H1 (cell line): ENCODE measurements around the gene ARL3. TPM values are rescaled to one million over a fixed set of nuclear protein-coding genes. Genes with fewer than 3 reads are reported as not detected.

Experiments
- CTCF ChIA-PET: fragments of 300-600 bp; sonication (Branson Sonifier 250); formaldehyde crosslinking; loops from one replicate; lab custom pipeline; 2021; ENCODE audit not compliant: partially characterized antibody; lab: Charles Lee
- POLR2A ChIA-PET: fragments of 300-600 bp; sonication (Branson Sonifier 250); formaldehyde crosslinking; loops from one replicate; lab custom pipeline; 2021; ENCODE audit warnings: inconsistent platforms; ENCODE audit not compliant: partially characterized antibody; lab: Charles Lee
- DNase-seq, 2 experiments: peaks; one replicate each; pipeline versions ENCODE4 v3.0.0 to v3.0.0-alpha.2; 2010 to 2022; ENCODE audit warnings: low spot score in 2 of 2, low read depth in 1 of 2, mixed read lengths in 1 of 2
- FAIRE-seq: peaks from 2 replicates; lab custom pipeline; 2011; peaks lifted over from hg19 to GRCh38; lab: Jason Lieb, UNC
- H2AFZ ChIP-seq: 2 replicates; pipeline ENCODE4 v1.8.1; 2012; ENCODE audit warnings: low read length, inconsistent platforms
- H2AK5ac ChIP-seq: 2 replicates; pipeline ENCODE4 v1.6.1; 2013; ENCODE audit warnings: low read depth, low read length
- H2BK120ac ChIP-seq: replicated peaks from 2 replicates; pipeline ENCODE3; 2013; ENCODE audit warnings: low read depth, low read length, inconsistent platforms
- H2BK12ac ChIP-seq: 2 replicates; pipeline ENCODE4 v1.6.1; 2013; ENCODE audit warnings: low read depth, low read length
- H2BK15ac ChIP-seq: 2 replicates; pipeline ENCODE4 v1.6.1; 2013; ENCODE audit warnings: low read length
- H2BK20ac ChIP-seq: 2 replicates; pipeline ENCODE4 v1.6.1; 2013; ENCODE audit warnings: low read length
- H2BK5ac ChIP-seq: 2 replicates; pipeline ENCODE4 v1.6.1; 2013; ENCODE audit warnings: low read depth, low read length
- H3K14ac ChIP-seq: 2 replicates; pipeline ENCODE4 v1.6.1; 2013; ENCODE audit warnings: inconsistent platforms; ENCODE audit not compliant: insufficient read length
- H3K18ac ChIP-seq: 2 replicates; pipeline ENCODE4 v1.6.1; 2013; ENCODE audit warnings: low read length; ENCODE audit errors: extremely low read depth
- H3K23ac ChIP-seq: 2 replicates; pipeline ENCODE4 v1.6.1; 2013; ENCODE audit warnings: inconsistent platforms; ENCODE audit not compliant: insufficient read length
- H3K23me2 ChIP-seq: 2 replicates; pipeline ENCODE4 v1.6.1; 2013; ENCODE audit warnings: low read depth, low read length
- H3K27ac ChIP-seq: 2 replicates; pipeline ENCODE4 v1.6.1; 2011; ENCODE audit warnings: low read depth, low read length, inconsistent platforms
- H3K27me3 ChIP-seq, 4 experiments: replicated peaks in 1 of 4; 1 replicate in 1 of 4; 2 replicates in 3 of 4; pipeline versions ENCODE4 v1.6.1 to v1.8.1; 2011 to 2013; ENCODE audit warnings: low read length in 3 of 4, mild to moderate bottlenecking in 3 of 4, inconsistent platforms in 2 of 4, mixed read lengths in 2 of 4, moderate library complexity in 1 of 4; ENCODE audit not compliant: control insufficient read depth in 3 of 4, insufficient read depth in 3 of 4; ENCODE audit errors: extremely low read depth in 1 of 4
- H3K36me3 ChIP-seq, 4 experiments: 2 replicates each; pipeline versions ENCODE4 v1.6.1 to v1.8.1; 2011 to 2013; ENCODE audit warnings: mild to moderate bottlenecking in 4 of 4, low read length in 3 of 4, moderate library complexity in 2 of 4, control low read depth in 1 of 4, inconsistent platforms in 1 of 4; ENCODE audit not compliant: insufficient read depth in 4 of 4, control insufficient read depth in 2 of 4
- H3K4ac ChIP-seq: replicated peaks from 2 replicates; pipeline ENCODE3; 2013; ENCODE audit warnings: low read length, low read depth, mixed read lengths, inconsistent platforms; ENCODE audit not compliant: insufficient read length
- H3K4me1 ChIP-seq, 4 experiments: replicated peaks in 1 of 4; 1 replicate in 1 of 4; 2 replicates in 3 of 4; pipeline versions ENCODE4 v1.6.1 to v1.8.1; 2011 to 2013; ENCODE audit warnings: low read length in 3 of 4, inconsistent platforms in 2 of 4, mixed read lengths in 1 of 4; ENCODE audit not compliant: insufficient read depth in 4 of 4, control insufficient read depth in 3 of 4
- H3K4me2 ChIP-seq, 2 experiments: 2 replicates each; pipeline versions ENCODE4 v1.6.1 to v1.8.1; 2011 to 2013; ENCODE audit warnings: low read depth in 2 of 2, low read length in 2 of 2, control low read depth in 1 of 2, inconsistent platforms in 1 of 2, mild to moderate bottlenecking in 1 of 2; ENCODE audit not compliant: insufficient read depth in 1 of 2
- H3K4me3 ChIP-seq, 4 experiments: fragments of 200-600, 300-600 bp in 1 of 4; sonication (generic), shearing (Covaris generic), sonication (Bioruptor Twin) in 1 of 4; 2 replicates each; pipeline versions ENCODE4 v1.5.1 to v1.8.1; 2011 to 2016; ENCODE audit warnings: low read length in 4 of 4, low read depth in 3 of 4, control low read depth in 2 of 4, inconsistent platforms in 2 of 4, mild to moderate bottlenecking in 2 of 4, mixed read lengths in 1 of 4, moderate library complexity in 1 of 4; ENCODE audit not compliant: insufficient read depth in 2 of 4; ENCODE audit errors: extremely low read depth in 1 of 4
- H3K56ac ChIP-seq: replicated peaks from 2 replicates; pipeline ENCODE3; 2013; ENCODE audit warnings: low read depth, mild to moderate bottlenecking, mixed read lengths, low read length, inconsistent platforms; ENCODE audit not compliant: insufficient read length
- H3K79me1 ChIP-seq: 2 replicates; pipeline ENCODE4 v1.6.1; 2013; ENCODE audit warnings: low read depth, low read length, control low read depth
- H3K79me2 ChIP-seq, 2 experiments: 2 replicates each; pipeline versions ENCODE4 v1.6.1 to v1.8.1; 2012 to 2013; ENCODE audit warnings: low read length in 2 of 2, mild to moderate bottlenecking in 2 of 2, inconsistent platforms in 1 of 2; ENCODE audit not compliant: insufficient read depth in 2 of 2, control insufficient read depth in 1 of 2
- H3K9ac ChIP-seq, 4 experiments: replicated peaks in 1 of 4; 1 replicate in 1 of 4; 2 replicates in 3 of 4; pipeline versions ENCODE4 v1.6.1 to v1.8.1; 2011 to 2013; ENCODE audit warnings: low read depth in 3 of 4, low read length in 3 of 4, control low read depth in 2 of 4, mild to moderate bottlenecking in 2 of 4, moderate library complexity in 2 of 4, inconsistent platforms in 1 of 4; ENCODE audit errors: extremely low read depth in 1 of 4
- H3K9me3 ChIP-seq, 2 experiments: 2 replicates each; pipeline versions ENCODE4 v1.6.1 to v1.8.1; 2012 to 2013; ENCODE audit warnings: mild to moderate bottlenecking in 2 of 2, moderate library complexity in 2 of 2, control low read depth in 1 of 2, inconsistent platforms in 1 of 2, low read depth in 1 of 2, low read length in 1 of 2, mixed read lengths in 1 of 2; ENCODE audit not compliant: insufficient read depth in 2 of 2
- H4K20me1 ChIP-seq, 2 experiments: replicated peaks in 1 of 2; 2 replicates each; pipeline versions ENCODE3 to v1.8.1; 2011 to 2013; ENCODE audit warnings: inconsistent platforms in 2 of 2, low read length in 2 of 2, mild to moderate bottlenecking in 1 of 2; ENCODE audit not compliant: insufficient read depth in 2 of 2, control insufficient read depth in 1 of 2
- H4K5ac ChIP-seq: 2 replicates; pipeline ENCODE4 v1.6.1; 2013; ENCODE audit warnings: low read length, low read depth, mixed read lengths, inconsistent platforms; ENCODE audit not compliant: insufficient read length
- H4K8ac ChIP-seq: 2 replicates; pipeline ENCODE4 v1.8.0; 2013; ENCODE audit warnings: mild to moderate bottlenecking, moderate library complexity, low read length, inconsistent platforms; ENCODE audit not compliant: insufficient read depth; ENCODE audit errors: extremely low read depth
- H4K91ac ChIP-seq: replicated peaks from 2 replicates; pipeline ENCODE3; 2013; ENCODE audit warnings: low read length, mixed read lengths, inconsistent platforms; ENCODE audit not compliant: insufficient read length
- BRCA1 ChIP-seq: IDR thresholded peaks from 2 replicates; pipeline ENCODE4 v1.6.1; 2012; ENCODE audit warnings: low read depth, low read length, improper control_type of control experiment
- CHD2 ChIP-seq: IDR thresholded peaks from 2 replicates; pipeline ENCODE4 v1.6.1; 2012; ENCODE audit warnings: low read length, improper control_type of control experiment
- FOSL1 ChIP-seq: IDR thresholded peaks from 2 replicates; pipeline ENCODE4 v1.6.1; 2011; ENCODE audit warnings: mild to moderate bottlenecking, low read depth, low read length, moderate library complexity; ENCODE audit not compliant: insufficient read depth
- RBBP5 ChIP-seq: IDR thresholded peaks from 2 replicates; pipeline ENCODE4 v1.7.1; 2012; ENCODE audit warnings: low read depth, mild to moderate bottlenecking, inconsistent platforms, low read length, moderate library complexity, borderline replicate concordance
- ZNF274 ChIP-seq: IDR thresholded peaks from 2 replicates; pipeline ENCODE4 v1.7.0; 2012; ENCODE audit warnings: low read length, borderline replicate concordance; ENCODE audit errors: extremely low read depth
- WGBS, 2 experiments: shearing (Covaris generic) in 1 of 2; methylation state at CpG; one replicate each; pipeline versions ENCODE4 v1.1.6 to v1.1.7; 2013 to 2015; ENCODE audit warnings: low lambda C conversion rate in 2 of 2, mixed read lengths in 2 of 2, inconsistent platforms in 1 of 2, low coverage in 1 of 2, missing lambda C conversion rate in 1 of 2; ENCODE audit not compliant: insufficient replicate concordance in 2 of 2, insufficient coverage in 1 of 2, insufficient read length in 1 of 2; ENCODE audit errors: extremely low coverage in 1 of 2, missing lambda C conversion rate in 1 of 2; 5-methylcytosine and 5-hydroxymethylcytosine counted together
- polyA plus RNA-seq, 7 experiments: library from polyadenylated mRNA; depleted of rRNA in 3 of 7; stranded (reverse) in 5 of 7; unstranded in 2 of 7; fragments of >200 nt in 5 of 7; fragments of 200-250 nt in 2 of 7; gene quantifications; 1 replicate in 5 of 7; 2 replicates in 1 of 7; 4 replicates in 1 of 7; pipeline versions ENCODE4 v1.2.1 to v1.2.3, GENCODE V29; 2011 to 2013; ENCODE audit warnings: missing spikeins in 2 of 7, mixed read lengths in 2 of 7
- total RNA-seq: library from RNA; stranded (reverse); fragmentation: NEBNext Ultra II Directional; extraction: Animal tissue kit (Norgen Biotek cat#: 25700); gene quantifications from 2 replicates; pipeline ENCODE4 v1.2.1, GENCODE V29; 2021
- TF ChIP-seq, protein P1 (sequence below): IDR thresholded peaks from 2 replicates; pipeline ENCODE4 v1.6.1; 2012; ENCODE audit warnings: low read length, inconsistent platforms
- TF ChIP-seq, protein P2 (sequence below): IDR thresholded peaks from 2 replicates; pipeline ENCODE4 v1.6.1; 2011; ENCODE audit warnings: low read length, improper control_type of control experiment

The ARL3 gene
- total and polyA plus RNA-seq, 2 of the 8 experiments (the other 6 are each of a cell fraction or from before 2014, with no cell fraction given), result 8.8 to 16.2 TPM

DNA sequence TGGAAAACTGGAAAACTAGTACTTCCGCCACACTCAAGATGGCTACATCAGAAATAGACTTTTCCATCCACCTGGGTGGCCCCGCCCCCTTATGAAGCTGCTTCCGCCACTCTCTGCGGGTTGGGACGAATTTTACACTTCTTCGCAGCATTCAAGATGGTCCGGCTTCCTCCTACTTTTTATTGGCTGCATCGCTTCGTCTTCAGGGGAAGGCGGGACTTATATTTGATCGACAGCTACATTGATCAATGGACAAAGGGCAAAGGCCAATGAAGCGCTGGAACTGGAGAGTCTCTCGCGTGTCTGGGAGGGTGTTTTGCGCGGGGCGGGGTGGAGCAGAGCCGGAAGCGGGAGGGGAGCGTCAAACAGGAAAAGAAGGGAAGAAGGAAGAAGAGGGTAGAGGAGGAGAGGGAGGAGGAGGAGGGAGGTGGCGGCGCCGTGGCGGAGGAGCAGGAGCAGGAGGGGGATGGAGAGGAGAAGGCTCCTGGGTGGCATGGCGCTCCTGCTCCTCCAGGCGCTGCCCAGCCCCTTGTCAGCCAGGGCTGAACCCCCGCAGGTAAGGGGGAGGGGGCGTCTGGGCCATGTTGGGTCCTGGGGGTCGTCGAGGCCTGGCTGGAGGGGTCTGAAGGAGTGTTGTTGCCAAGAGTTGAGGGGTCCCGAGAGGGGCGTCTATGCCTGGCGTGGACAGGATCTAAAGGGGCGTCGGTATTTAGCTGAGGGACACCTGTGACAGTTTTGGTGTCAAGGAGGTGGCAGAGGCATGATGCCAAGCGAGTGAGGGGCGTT, 29.6 kb upstream of the ARL3 start, which contains the start of gene WBP1L:
WBP1L (plus strand) TSS at position 361 of the 786 bp plus-strand sequence; CDS start at position 467, 106 bp downstream.
- DNase-seq (peak; percentile 91 to 96), FAIRE-seq (peak; percentile 94)
- H4K91ac ChIP-seq, result peak within 1 kb of the TSS; percentile 75
- H3K56ac ChIP-seq, result peak within 1 kb of the TSS; percentile 10
- ChIA-PET CTCF (interaction anchor here (0.9 to 2.3 kb wide), 8 partner anchors 9 to 323 kb away, joined by 3 to 11 read pairs (median 4); partner anchors contain the start of gene CNNM2), POLR2A (interaction anchor here (0.6 to 6.5 kb wide), 22 partner anchors 9 to 312 kb away, joined by 3 to 31 read pairs (median 4); partner anchors contain the start of genes ARL3, AS3MT, CUEDC2 and SFXN2)
- H3K79me1 ChIP-seq, result peaks cover 4% of the 10 kb centered on the region
- no peaks in the 10 kb centered on the region for H4K20me1 ChIP-seq
- H3K27ac ChIP-seq, result no peak within 1 kb of the TSS
- no peak within 1 kb of the TSS for H3K14ac ChIP-seq
- no peak within 1 kb of the TSS for H2BK20ac ChIP-seq
- peaks cover 6% of the 10 kb centered on the region for H3K23me2 ChIP-seq
- H2AFZ ChIP-seq, result peak within 1 kb of the TSS; percentile 68
- H3K18ac ChIP-seq, result peak within 1 kb of the TSS; percentile 75
- no peak within 1 kb of the TSS for H3K23ac ChIP-seq
- no peaks in the 10 kb centered on the region for H3K9me3 ChIP-seq
- peak within 1 kb of the TSS; percentile 46 to 76 (median 67) for H3K9ac ChIP-seq
- peak within 1 kb of the TSS; percentile 76 to 92 (median 90) for H3K4me3 ChIP-seq
- peak within 1 kb of the TSS; percentile 54 for H3K4ac ChIP-seq
- peak within 1 kb of the TSS; percentile 96 to 100 for H3K4me2 ChIP-seq
- peak within 1 kb of the TSS; percentile 73; the same call in 1 of the 2 replicates for H2BK12ac ChIP-seq
- H3K36me3 ChIP-seq, result no peaks in the 10 kb centered on the region; a peak in 2 of 8 replicates
- no peak within 1 kb of the TSS for H2AK5ac ChIP-seq
- H3K4me1 ChIP-seq, result peaks cover 0 to 6% (median 2%) of the 10 kb centered on the region in 4 experiments; a peak in 4 of 7 replicates
- 4% methylated on average over 29 of the region's 37 CpGs; no CpG with 5 or more reads in 1 of the 2 experiments for WGBS, 2 experiments
- H4K8ac ChIP-seq, result peak within 1 kb of the TSS; percentile 30; the same call in 1 of the 2 replicates
- peak within 1 kb of the TSS; percentile 97; the same call in 1 of the 2 replicates for H2BK15ac ChIP-seq
- H2BK120ac ChIP-seq, result no peak within 1 kb of the TSS
- H3K27me3 ChIP-seq, result no peaks in the 10 kb centered on the region; a peak in 1 of 7 replicates
- H4K5ac ChIP-seq, result no peak within 1 kb of the TSS
- peak within 1 kb of the TSS; percentile 61; the same call in 1 of the 2 replicates for H2BK5ac ChIP-seq
- peaks cover 0 to 26% of the 10 kb centered on the region in 2 experiments; a peak in 2 of 4 replicates for H3K79me2 ChIP-seq
- TF ChIP-seq FOSL1 (no peak), BRCA1 (no peak; the same call in 1 of the 2 replicates), RBBP5 (peak; percentile 82; the same call in 1 of the 2 replicates), CHD2 (peak; percentile 91), ZNF274 (no peak)
- TF ChIP-seq, protein P1, sequence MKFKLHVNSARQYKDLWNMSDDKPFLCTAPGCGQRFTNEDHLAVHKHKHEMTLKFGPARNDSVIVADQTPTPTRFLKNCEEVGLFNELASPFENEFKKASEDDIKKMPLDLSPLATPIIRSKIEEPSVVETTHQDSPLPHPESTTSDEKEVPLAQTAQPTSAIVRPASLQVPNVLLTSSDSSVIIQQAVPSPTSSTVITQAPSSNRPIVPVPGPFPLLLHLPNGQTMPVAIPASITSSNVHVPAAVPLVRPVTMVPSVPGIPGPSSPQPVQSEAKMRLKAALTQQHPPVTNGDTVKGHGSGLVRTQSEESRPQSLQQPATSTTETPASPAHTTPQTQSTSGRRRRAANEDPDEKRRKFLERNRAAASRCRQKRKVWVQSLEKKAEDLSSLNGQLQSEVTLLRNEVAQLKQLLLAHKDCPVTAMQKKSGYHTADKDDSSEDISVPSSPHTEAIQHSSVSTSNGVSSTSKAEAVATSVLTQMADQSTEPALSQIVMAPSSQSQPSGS, result no peak
- TF ChIP-seq, protein P2, sequence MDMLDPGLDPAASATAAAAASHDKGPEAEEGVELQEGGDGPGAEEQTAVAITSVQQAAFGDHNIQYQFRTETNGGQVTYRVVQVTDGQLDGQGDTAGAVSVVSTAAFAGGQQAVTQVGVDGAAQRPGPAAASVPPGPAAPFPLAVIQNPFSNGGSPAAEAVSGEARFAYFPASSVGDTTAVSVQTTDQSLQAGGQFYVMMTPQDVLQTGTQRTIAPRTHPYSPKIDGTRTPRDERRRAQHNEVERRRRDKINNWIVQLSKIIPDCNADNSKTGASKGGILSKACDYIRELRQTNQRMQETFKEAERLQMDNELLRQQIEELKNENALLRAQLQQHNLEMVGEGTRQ, result peak; percentile 4; the same call in 1 of the 2 replicates
